ENCODE results near the gene SLCO2A1.

The SLCO2A1 gene

GRCh38 chr3:134033315-134033996 lies 3.7 kb upstream of the SLCO2A1 start:
- no peaks in the 10 kb centered on the region for H3K4me1 ChIP-seq (ENCODE audit: control insufficient read depth in 1 of 2, insufficient read depth in 1 of 2, low read depth in 1 of 2, low read length in 1 of 2)
- no peak overlapping the region for H3K4me3 ChIP-seq (ENCODE audit: low read depth in 1 of 2, low read length in 1 of 2)
- H3K36me3 ChIP-seq: no peaks in the 10 kb centered on the region
- H3K27me3 ChIP-seq: peaks cover 46% of the 10 kb centered on the region
- TF ChIP-seq CTCF (IDR thresholded peaks at IDR 0.05): no peak
- H3K27ac ChIP-seq: no peak overlapping the region
- H3K9me3 ChIP-seq: no peaks in the 10 kb centered on the region

- Histone ChIP-seq H3K9me3 (no peaks in the 10 kb centered on the region), H3K27me3 (peaks cover 66% of the 10 kb centered on the region), H3K36me3 (no peaks in the 10 kb centered on the region), H3K4me1 (ENCODE audit: control insufficient read depth in 1 of 2, insufficient read depth in 1 of 2, low read depth in 1 of 2, low read length in 1 of 2) (no peaks in the 10 kb centered on the region), H3K27ac (no peak overlapping the region), H3K4me3 (ENCODE audit: low read depth in 1 of 2, low read length in 1 of 2) (no peak overlapping the region)
- TF ChIP-seq CTCF (IDR thresholded peaks at IDR 0.05): no peak
Observed at GRCh38 chr3:134031348-134031915, 1.7 kb upstream of the SLCO2A1 start.

- Histone ChIP-seq H3K27ac (no peak overlapping the region), H3K4me1 (ENCODE audit: control insufficient read depth in 1 of 2, insufficient read depth in 1 of 2, low read depth in 1 of 2, low read length in 1 of 2) (no peaks in the 10 kb centered on the region), H3K27me3 (peaks cover 71% of the 10 kb centered on the region), H3K36me3 (no peaks in the 10 kb centered on the region), H3K4me3 (ENCODE audit: low read depth in 1 of 2, low read length in 1 of 2) (no peak overlapping the region), H3K9me3 (no peaks in the 10 kb centered on the region)
- TF ChIP-seq CTCF (IDR thresholded peaks at IDR 0.05): no peak
Observed at GRCh38 chr3:134030379-134031347, 938 bp upstream of the SLCO2A1 start.

- Histone ChIP-seq H3K4me3 (ENCODE audit: low read depth in 1 of 2, low read length in 1 of 2) (no peak overlapping the region), H3K36me3 (no peaks in the 10 kb centered on the region), H3K4me1 (ENCODE audit: control insufficient read depth in 1 of 2, insufficient read depth in 1 of 2, low read depth in 1 of 2, low read length in 1 of 2) (no peaks in the 10 kb centered on the region), H3K9me3 (no peaks in the 10 kb centered on the region), H3K27ac (no peak overlapping the region), H3K27me3 (peaks cover 71% of the 10 kb centered on the region)
- no peak for TF ChIP-seq CTCF (IDR thresholded peaks at IDR 0.05)
Observed at GRCh38 chr3:134029256-134029733, 430 bp downstream of the SLCO2A1 start.

- no peak for TF ChIP-seq CTCF (IDR thresholded peaks at IDR 0.05)
- Histone ChIP-seq H3K27ac (no peak overlapping the region), H3K27me3 (peaks cover 71% of the 10 kb centered on the region), H3K9me3 (no peaks in the 10 kb centered on the region), H3K4me3 (ENCODE audit: low read depth in 1 of 2, low read length in 1 of 2) (no peak overlapping the region), H3K4me1 (ENCODE audit: control insufficient read depth in 1 of 2, insufficient read depth in 1 of 2, low read depth in 1 of 2, low read length in 1 of 2) (no peaks in the 10 kb centered on the region), H3K36me3 (no peaks in the 10 kb centered on the region)
Observed at GRCh38 chr3:134028486-134029255, 1.1 kb downstream of the SLCO2A1 start.

Data from neutrophil (primary cell).